NAMALWA (cell line): ENCODE measurements around the gene ATP11C.
"Not testable (repeated sequence)": the region's sequence is repeated elsewhere in the genome, so short reads cannot be mapped to it uniquely, and the experiment has no call there.

Source experiments
- DNase-seq: peaks from one replicate; pipeline ENCODE4 v3.0.0-alpha.2; 2015; ENCODE audit warnings: low spot score

The ATP11C gene

GRCh38 chrX:139724626-139725025 lies 208.2 kb downstream of the ATP11C start:
- no peak for DNase-seq

GRCh38 chrX:139720979-139721378 lies 211.9 kb downstream of the ATP11C start:
- no peak for DNase-seq

- no peak for DNase-seq
Observed at GRCh38 chrX:139720136-139720535, 212.7 kb downstream of the ATP11C start.

GRCh38 chrX:139708067-139708466 lies 224.8 kb downstream of the ATP11C start, which contains the start of gene MCF2:
Gene MCF2, minus strand, starts transcription at chrX:139708167. Its CDS starts 56,423 bp downstream, at chrX:139651744.
- DNase-seq = no peak

- DNase-seq = no peak
Observed at GRCh38 chrX:139702658-139703057, 230.2 kb downstream of the ATP11C start.

GRCh38 chrX:139692908-139693307 lies 239.9 kb downstream of the ATP11C start:
- no peak for DNase-seq

GRCh38 chrX:139692506-139692849 lies 240.4 kb downstream of the ATP11C start:
- DNase-seq = no peak

- no peak for DNase-seq
Observed at GRCh38 chrX:139691843-139692505, 240.9 kb downstream of the ATP11C start.

GRCh38 chrX:139691493-139691842 lies 241.4 kb downstream of the ATP11C start:
- no peak for DNase-seq

- not testable (repeated sequence) for DNase-seq
Observed at GRCh38 chrX:139685175-139685574, 247.7 kb downstream of the ATP11C start.

GRCh38 chrX:139680356-139680755 lies 252.5 kb downstream of the ATP11C start:
- no peak for DNase-seq
